Fibroblast of lung (primary cell): ENCODE measurements around the gene VAC14.

ENCODE experiments used
- CTCF ChIP-seq, 2 donors: IDR thresholded peaks in 1 of 2; conservative IDR thresholded peaks in 1 of 2; 1 replicate in 1 of 2; 2 replicates in 1 of 2; pipeline ENCODE4 v1.5.1; 2011 to 2012; ENCODE audit warnings: low read length in 2 of 2, control low read depth in 1 of 2, inconsistent platforms in 1 of 2, low read depth in 1 of 2, mild to moderate bottlenecking in 1 of 2
- EZH2 ChIP-seq: IDR thresholded peaks from 2 replicates; pipeline ENCODE4 v1.5.1; 2012; ENCODE audit warnings: low read length, control low read depth, mild to moderate bottlenecking; ENCODE audit errors: missing control alignments

GRCh38 chr16:70781800-70782199 lies 19.2 kb downstream of the VAC14 start:
- no peak for TF ChIP-seq CTCF (conservative IDR thresholded peaks at IDR 0.05 in 1 of 2, IDR thresholded peaks at IDR 0.05 in 1 of 2; ENCODE audit: low read depth in 1 of 2, low read length in 2 of 2)
- TF ChIP-seq EZH2: no peak
